Esophagus squamous epithelium (tissue), 5 donors: ENCODE results near the gene PLEKHG3. TPM values are rescaled to one million over a fixed set of nuclear protein-coding genes. Genes with fewer than 3 reads are reported as not detected.
A peak's percentile ranks its signal among the peaks of the same experiment; 100 is the strongest.

Experiments used
- DNase-seq: peaks from one replicate; lab custom pipeline; 2025; lab: John Stamatoyannopoulos, UW
- H3K27ac ChIP-seq, 4 donors: fragments of 200-600 bp; sonication (generic); one replicate each; pipeline ENCODE4 v1.5.1; 2016 to 2019; ENCODE audit warnings: mild to moderate bottlenecking in 1 of 4
- H3K27me3 ChIP-seq, 4 donors: fragments of 200-600 bp; sonication (generic); 1 replicate in 3 of 4; 2 replicates in 1 of 4; pipeline versions ENCODE4 v1.5.1 to v1.6.0; 2017 to 2021; ENCODE audit warnings: antibody characterized with exemption in 1 of 4
- H3K36me3 ChIP-seq, 3 donors: fragments of 200-600 bp; sonication (generic); one replicate each; pipeline ENCODE4 v1.5.1; 2016 to 2019
- H3K4me1 ChIP-seq, 3 donors: fragments of 200-600 bp; sonication (generic); one replicate each; pipeline ENCODE4 v1.5.1; 2017 to 2019
- H3K4me3 ChIP-seq, 4 donors: fragments of 200-600 bp; sonication (generic); 1 replicate in 3 of 4; 2 replicates in 1 of 4; pipeline ENCODE4 v1.5.1; 2016 to 2019; ENCODE audit warnings: mild to moderate bottlenecking in 2 of 4, moderate library complexity in 1 of 4
- H3K9me3 ChIP-seq, 3 donors: fragments of 200-600 bp; sonication (generic); one replicate each; pipeline ENCODE4 v1.5.1; 2016 to 2019
- POLR2A ChIP-seq, 4 donors: fragments of 450-650 bp; IDR thresholded peaks; one replicate each; pipeline ENCODE4 v1.6.1; 2017; ENCODE audit warnings: antibody characterized with exemption in 4 of 4, mild to moderate bottlenecking in 4 of 4, moderate library complexity in 3 of 4
- WGBS, 2 donors: methylation state at CpG; one replicate each; pipeline ENCODE4 v1.1.5; 2018; 5-methylcytosine and 5-hydroxymethylcytosine counted together
- intact Hi-C: fragments of 100-400 bp; cut with DNase I; formaldehyde crosslinking; loops from one replicate; pipeline ENCODE4 v1.15.0; 2022
- total RNA-seq, 4 donors: library from RNA; depleted of rRNA; stranded (reverse); fragments of >200 nt; gene quantifications; one replicate each; pipeline ENCODE4 v1.1.0, GENCODE V29; 2016
- TF ChIP-seq, protein P1 (sequence below), 6 experiments: fragments of 450-650 bp in 4 of 6; fragments of 200-600 bp in 2 of 6; sonication (generic) in 2 of 6; IDR thresholded peaks; one replicate each; pipeline ENCODE4 v1.5.1; 2016 to 2019; ENCODE audit warnings: antibody characterized with exemption in 6 of 6, mild to moderate bottlenecking in 4 of 6, moderate library complexity in 4 of 6
- donor health status: DM: yes; HTN: yes; CAD: no.

PLEKHG3 gene
- total RNA-seq, 4 donors from 2014 or later, result 44.6 to 87.8 (median 60.8) TPM

DNA sequence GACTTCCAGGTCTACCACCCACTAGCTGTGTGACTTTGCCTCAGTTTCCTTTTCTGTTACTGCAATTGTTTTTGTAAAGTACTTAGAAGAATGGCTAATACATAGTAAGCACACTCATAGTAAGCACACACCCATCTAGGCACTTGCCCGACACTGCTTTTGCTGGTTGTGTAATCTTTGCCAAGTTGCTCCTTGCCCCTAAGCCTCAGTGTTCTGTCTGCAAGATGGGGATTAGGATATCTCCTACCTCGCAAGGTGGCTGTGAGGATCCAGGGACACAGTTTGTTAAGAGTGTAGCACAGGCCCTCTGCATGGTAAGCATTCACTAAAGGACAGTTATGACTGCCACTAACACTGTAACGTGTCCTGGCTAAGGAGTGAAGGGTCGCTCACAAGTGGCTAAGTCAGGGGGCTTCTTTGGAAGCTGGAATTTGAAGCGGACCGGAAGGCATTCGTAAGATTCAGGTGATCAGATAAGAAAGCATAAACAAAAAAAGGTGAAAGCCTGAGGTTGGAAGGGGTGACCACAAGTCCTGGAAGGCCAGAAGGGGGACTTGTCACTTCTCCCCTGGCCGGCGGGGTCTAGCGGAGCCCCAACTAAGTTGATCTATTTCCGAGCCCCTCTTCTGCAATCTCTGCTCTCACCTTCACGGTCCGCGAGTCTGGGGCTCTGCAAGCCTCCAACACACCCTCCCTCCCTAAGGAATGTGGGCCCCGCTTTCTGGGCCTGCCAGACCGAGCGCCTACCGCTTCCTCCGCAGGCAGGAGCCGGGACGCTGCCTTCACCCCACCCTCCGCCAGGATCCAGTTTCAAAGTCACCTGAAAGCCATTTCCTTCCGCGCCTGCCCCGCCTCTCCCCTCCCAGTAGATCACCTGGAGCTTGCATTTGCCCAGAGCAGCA lies 1.5 kb upstream of the PLEKHG3 start:
- TF ChIP-seq, protein P1, sequence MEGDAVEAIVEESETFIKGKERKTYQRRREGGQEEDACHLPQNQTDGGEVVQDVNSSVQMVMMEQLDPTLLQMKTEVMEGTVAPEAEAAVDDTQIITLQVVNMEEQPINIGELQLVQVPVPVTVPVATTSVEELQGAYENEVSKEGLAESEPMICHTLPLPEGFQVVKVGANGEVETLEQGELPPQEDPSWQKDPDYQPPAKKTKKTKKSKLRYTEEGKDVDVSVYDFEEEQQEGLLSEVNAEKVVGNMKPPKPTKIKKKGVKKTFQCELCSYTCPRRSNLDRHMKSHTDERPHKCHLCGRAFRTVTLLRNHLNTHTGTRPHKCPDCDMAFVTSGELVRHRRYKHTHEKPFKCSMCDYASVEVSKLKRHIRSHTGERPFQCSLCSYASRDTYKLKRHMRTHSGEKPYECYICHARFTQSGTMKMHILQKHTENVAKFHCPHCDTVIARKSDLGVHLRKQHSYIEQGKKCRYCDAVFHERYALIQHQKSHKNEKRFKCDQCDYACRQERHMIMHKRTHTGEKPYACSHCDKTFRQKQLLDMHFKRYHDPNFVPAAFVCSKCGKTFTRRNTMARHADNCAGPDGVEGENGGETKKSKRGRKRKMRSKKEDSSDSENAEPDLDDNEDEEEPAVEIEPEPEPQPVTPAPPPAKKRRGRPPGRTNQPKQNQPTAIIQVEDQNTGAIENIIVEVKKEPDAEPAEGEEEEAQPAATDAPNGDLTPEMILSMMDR (IDR thresholded peaks at IDR 0.05), result peak in 1 of 6 experiments; percentile 20
- TF ChIP-seq POLR2A (IDR thresholded peaks at IDR 0.05), result peak in 1 of 4 donors; percentile 41
- Histone ChIP-seq H3K36me3 (no peaks in the 10 kb centered on the region), H3K9me3 (no peaks in the 10 kb centered on the region), H3K4me1 (peaks cover 26 to 73% (median 31%) of the 10 kb centered on the region in 3 donors), H3K27ac (peak overlapping the region; percentile 94 to 97 (median 96)), H3K4me3 (peak overlapping the region in 3 of 4 donors; percentile 77 to 96 (median 91)), H3K27me3 (peaks cover 0 to 9% (median 0%) of the 10 kb centered on the region in 4 donors)
- WGBS, 2 donors, result 46 to 52% methylated on average over 18 to 22 of the region's 25 CpGs
- DNase-seq, result no peak
- intact Hi-C loops, result no loop called here

DNA sequence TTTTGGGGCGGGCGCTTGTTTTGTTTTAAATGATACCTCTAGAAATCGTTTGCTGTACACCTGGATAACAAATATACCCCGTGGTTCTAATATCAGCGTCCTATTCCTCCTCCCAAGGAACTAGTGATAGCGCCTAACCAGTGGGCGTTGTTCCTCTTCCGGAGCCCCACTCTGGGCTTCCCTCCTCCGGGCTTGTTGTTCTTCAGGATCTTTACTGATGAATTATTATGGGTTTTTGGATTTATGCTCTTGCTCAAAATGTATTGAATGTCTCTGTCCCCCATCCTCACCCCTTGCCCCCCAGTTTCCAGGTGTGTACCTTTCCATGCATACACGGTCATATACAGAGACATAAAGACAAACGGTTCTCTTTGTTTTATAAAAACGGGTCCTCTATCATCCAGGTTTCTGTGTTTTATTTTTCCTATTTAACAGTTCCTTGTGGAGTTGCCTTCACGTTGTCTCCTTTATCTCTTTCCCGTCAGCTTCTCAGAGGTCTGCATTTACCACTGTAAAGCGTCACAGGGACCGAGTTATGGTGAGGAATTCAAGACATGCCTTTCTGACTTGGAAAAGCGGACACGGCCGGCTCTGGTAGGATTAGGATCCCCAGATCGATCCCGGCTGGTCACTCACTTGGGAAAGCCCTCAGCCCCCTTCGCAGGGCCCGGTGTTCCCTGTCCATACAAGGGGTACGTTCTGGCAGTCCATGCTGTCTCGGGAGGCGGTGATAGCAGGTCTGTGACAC lies 655 bp upstream of the PLEKHG3 start:
- H3K27me3 ChIP-seq, result peaks cover 0 to 9% (median 0%) of the 10 kb centered on the region in 4 donors
- intact Hi-C loops, result no loop called here
- DNase-seq, result no peak
- no peaks in the 10 kb centered on the region for H3K9me3 ChIP-seq
- TF ChIP-seq POLR2A (IDR thresholded peaks at IDR 0.05), result no peak
- peak overlapping the region; percentile 77 to 96 (median 93) for H3K4me3 ChIP-seq
- H3K4me1 ChIP-seq, result peaks cover 33 to 78% (median 39%) of the 10 kb centered on the region in 3 donors
- no peaks in the 10 kb centered on the region for H3K36me3 ChIP-seq
- H3K27ac ChIP-seq, result peak overlapping the region; percentile 94 to 97 (median 96)
- WGBS, 2 donors, result 14 to 30% methylated on average over 15 to 23 of the region's 26 CpGs

DNA sequence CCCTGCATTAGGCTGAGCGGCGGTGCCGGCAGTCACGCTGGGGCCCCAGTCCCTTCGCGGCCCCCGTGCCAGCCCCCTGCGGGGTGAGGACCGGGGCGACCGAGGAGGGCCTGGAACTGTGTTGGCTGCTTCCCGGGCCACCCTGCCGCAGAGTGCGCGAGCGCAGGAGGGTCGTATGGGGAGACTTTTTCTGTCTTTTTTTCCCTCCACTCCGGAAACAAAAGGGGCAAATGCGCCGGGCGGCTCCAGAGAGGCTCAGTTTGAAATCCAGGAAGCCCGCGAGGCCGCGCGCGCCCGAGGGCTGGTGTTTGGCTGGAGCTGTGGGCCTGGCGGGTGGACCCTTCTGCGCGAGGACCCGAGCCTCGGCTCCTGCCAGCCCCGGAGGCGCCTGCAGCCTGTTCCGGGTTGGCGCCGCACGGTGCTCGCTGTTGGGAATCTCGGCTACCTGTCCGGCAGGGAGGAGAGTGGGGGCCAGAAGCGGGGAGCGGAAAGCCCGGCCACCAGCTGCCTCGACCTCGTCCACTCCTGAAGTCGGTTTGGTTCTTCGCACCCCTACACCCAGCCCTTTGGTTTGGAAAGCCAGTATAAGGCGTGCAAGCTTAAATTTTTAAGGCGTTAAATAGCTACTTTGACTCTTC lies 638 bp downstream of the PLEKHG3 start:
- Histone ChIP-seq H3K9me3 (no peaks in the 10 kb centered on the region), H3K27me3 (peaks cover 0 to 9% (median 0%) of the 10 kb centered on the region in 4 donors), H3K36me3 (peaks cover 0 to 1% (median 0%) of the 10 kb centered on the region in 3 donors), H3K27ac (peak overlapping the region; percentile 94 to 97 (median 96)), H3K4me3 (peak overlapping the region; percentile 77 to 96 (median 93)), H3K4me1 (peaks cover 39 to 85% (median 51%) of the 10 kb centered on the region in 3 donors)
- 0 to 17% methylated on average over 4 to 9 of the region's 51 CpGs for WGBS, 2 donors
- TF ChIP-seq, protein P1 (IDR thresholded peaks at IDR 0.05), result no peak
- no peak for TF ChIP-seq POLR2A (IDR thresholded peaks at IDR 0.05)
- no peak for DNase-seq
- intact Hi-C loops, result no loop called here

DNA sequence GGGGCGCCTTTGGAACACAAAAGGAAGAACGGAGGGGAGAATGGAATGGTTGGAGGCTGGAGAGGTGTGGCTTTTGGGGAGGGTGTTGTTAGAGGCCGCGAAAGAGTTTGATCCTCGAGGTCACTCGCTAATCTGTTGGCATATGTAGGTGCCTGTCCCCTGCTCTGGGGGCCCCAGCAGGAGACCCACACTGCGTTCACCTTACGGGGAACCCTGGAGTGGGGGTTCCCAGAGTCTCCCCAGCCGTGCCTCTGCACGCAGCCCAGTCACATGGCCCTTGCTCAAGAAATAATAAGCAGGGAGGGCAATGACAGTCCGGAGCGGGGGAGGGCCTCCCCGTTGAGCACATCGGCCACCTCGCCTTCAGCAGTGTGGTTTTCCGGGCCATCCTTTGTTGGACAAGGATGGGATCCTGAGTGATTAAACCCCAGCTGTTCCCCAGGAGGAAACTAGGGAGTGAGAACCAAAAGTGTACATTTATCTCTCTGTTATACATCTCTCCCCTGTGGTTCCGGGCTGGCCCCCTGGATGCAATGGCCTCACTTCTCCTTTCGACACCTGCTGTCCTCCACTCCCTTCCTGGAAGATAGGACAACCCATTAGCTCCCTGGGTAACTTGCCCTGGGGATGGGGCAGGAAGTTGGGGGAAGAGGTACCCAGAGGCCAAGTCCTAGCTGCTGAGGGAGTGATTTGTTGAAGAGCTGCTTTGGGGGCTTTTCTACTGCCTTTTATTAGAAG lies 1.3 kb downstream of the PLEKHG3 start:
- Histone ChIP-seq H3K36me3 (peaks cover 0 to 5% (median 0%) of the 10 kb centered on the region in 3 donors), H3K4me1 (peaks cover 39 to 92% (median 57%) of the 10 kb centered on the region in 3 donors), H3K27me3 (peaks cover 0 to 9% (median 0%) of the 10 kb centered on the region in 4 donors), H3K27ac (peak overlapping the region; percentile 94 to 97 (median 96)), H3K9me3 (no peaks in the 10 kb centered on the region), H3K4me3 (peak overlapping the region; percentile 77 to 96 (median 93))
- TF ChIP-seq, protein P1 (IDR thresholded peaks at IDR 0.05), result no peak
- TF ChIP-seq POLR2A (IDR thresholded peaks at IDR 0.05), result no peak
- intact Hi-C loops, result no loop called here
- whole genome bisulfite sequencing, 2 donors, result 14 to 18% methylated on average over 9 to 11 of the region's 18 CpGs
- DNase-seq, result no peak
